Measurements from ENCODE around the gene SBF2. TPM values are rescaled to one million over a fixed set of nuclear protein-coding genes. Genes with fewer than 3 reads are reported as not detected.

The SBF2 gene
- total and polyA plus RNA-seq, 3 donors from 2014 or later, result 27.8 to 52.8 (median 48.7) TPM

DNA sequence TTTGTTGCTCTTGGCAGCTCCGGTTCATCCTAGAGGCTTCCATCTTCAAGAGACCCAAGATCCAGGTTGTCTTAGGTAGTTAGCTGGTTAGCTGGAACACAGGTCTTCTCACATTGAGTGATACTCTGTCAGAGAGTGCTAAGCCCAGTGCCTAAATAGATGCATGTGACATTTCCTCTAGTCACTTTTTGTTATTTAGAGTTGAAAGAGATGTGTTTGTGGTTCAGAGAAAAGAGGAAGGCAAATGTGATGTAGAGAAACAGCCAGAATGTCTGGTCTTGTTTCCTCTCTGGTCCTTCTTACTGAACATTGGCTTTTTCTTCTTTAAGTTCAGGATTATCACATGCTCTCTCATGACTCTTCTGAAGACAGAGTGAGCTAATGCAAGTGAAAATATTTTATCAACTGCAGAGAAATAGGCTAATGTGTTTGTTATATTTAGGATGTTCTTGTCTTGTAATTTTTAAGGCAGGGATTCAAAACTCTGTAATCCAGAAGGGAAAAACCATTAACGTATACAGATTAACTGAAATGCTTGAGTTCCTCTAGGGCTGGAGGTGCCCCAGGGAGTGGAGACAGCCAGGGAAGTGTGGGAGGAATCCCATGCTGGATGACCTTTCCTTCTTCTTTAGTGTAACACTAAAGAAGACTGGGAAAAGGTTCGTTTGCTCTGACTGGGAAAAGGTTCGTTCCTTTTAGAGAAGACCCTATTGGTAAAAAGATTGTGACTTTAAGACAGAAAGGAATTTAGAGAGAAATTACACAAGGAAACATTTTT lies 554.7 kb downstream of the SBF2 start:
- Histone ChIP-seq H3K27me3 (no peaks in the 10 kb centered on the region), H3K27ac (no peak overlapping the region), H3K4me3 (no peak overlapping the region), H3K4me1 (no peaks in the 10 kb centered on the region), H3K36me3 (ENCODE audit: low read depth, missing control alignments) (no peaks in the 10 kb centered on the region), H3K9me3 (no peaks in the 10 kb centered on the region)
- 59 to 64% methylated on average over 4 of the region's 4 CpGs for WGBS, 2 donors
- no peak for DNase-seq
- intact Hi-C loops (cut with DNase I; ENCODE audit: low total_unique reads), result no loop called here
- no peak for TF ChIP-seq CTCF (IDR thresholded peaks at IDR 0.05)
- TF ChIP-seq POLR2A (IDR thresholded peaks at IDR 0.05), result no peak

DNA sequence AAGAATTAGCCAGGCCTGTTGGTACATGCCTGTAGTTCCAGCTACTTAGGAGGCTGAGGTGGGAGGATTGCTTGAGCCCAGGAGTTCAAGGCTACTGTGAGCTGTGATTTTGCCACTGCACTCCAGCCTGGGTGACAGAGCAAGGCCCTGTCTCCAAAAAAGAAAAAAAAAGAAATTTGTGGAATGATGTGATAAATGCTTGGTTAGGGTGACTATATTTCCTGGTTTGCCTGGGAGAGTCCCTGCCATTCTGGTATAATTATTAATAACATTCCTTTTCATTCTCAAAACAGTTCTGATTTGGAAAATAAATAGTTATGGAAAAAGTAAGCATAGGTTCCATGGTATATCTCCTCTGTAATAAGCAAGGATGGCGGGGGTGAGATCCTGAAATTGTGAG lies 555.3 kb downstream of the SBF2 start:
- Histone ChIP-seq H3K27me3 (no peaks in the 10 kb centered on the region), H3K27ac (no peak overlapping the region), H3K9me3 (no peaks in the 10 kb centered on the region), H3K4me1 (no peaks in the 10 kb centered on the region), H3K4me3 (no peak overlapping the region), H3K36me3 (ENCODE audit: low read depth, missing control alignments) (no peaks in the 10 kb centered on the region)
- DNase-seq, result no peak
- no peak for TF ChIP-seq CTCF (IDR thresholded peaks at IDR 0.05)
- TF ChIP-seq POLR2A (IDR thresholded peaks at IDR 0.05), result no peak
- intact Hi-C loops (cut with DNase I; ENCODE audit: low total_unique reads), result no loop called here
- 83 to 94% methylated on average over 1 of the region's 1 CpG for WGBS, 2 donors

GRCh38 chr11:9738116-9738515 lies 555.9 kb downstream of the SBF2 start:
- no peaks in the 10 kb centered on the region for H3K27me3 ChIP-seq
- no peak overlapping the region for H3K27ac ChIP-seq
- TF ChIP-seq CTCF (IDR thresholded peaks at IDR 0.05) (no peak), POLR2A (IDR thresholded peaks at IDR 0.05) (no peak)
- 55 to 62% methylated on average over 3 of the region's 3 CpGs for WGBS, 2 donors
- H3K36me3 ChIP-seq (ENCODE audit: low read depth, missing control alignments), result no peaks in the 10 kb centered on the region
- DNase-seq, result no peak
- H3K4me3 ChIP-seq, result no peak overlapping the region
- no peaks in the 10 kb centered on the region for H3K4me1 ChIP-seq
- H3K9me3 ChIP-seq, result no peaks in the 10 kb centered on the region
- intact Hi-C loops (cut with DNase I; ENCODE audit: low total_unique reads), result no loop called here

DNA sequence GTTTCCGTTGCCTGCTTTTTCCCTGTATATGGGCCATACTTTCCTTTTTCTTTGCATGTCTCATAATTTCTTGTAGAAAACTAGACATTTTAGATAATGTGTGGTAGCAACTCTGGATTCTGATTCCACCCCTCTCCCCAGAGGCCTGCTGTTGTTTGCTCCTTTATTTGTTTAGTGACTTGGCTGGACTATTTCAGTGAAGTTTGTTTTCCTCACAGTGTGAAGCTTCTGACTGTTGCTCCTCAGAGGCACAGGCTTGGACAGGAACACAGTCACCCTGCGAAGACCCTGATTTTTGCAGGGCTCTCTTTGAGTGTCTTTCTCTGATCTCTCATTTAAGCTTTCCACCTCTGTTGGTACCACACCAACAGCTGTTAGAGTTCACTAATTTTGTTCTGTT lies 557.7 kb downstream of the SBF2 start:
- DNase-seq, result no peak
- WGBS, 2 donors, result 96 to 100% methylated on average over 2 of the region's 2 CpGs

More for the DNA sequence above, 557.7 kb downstream of the SBF2 start:
- no peak overlapping the region for H3K27ac ChIP-seq
- no peaks in the 10 kb centered on the region for H3K27me3 ChIP-seq
- no peaks in the 10 kb centered on the region for H3K9me3 ChIP-seq
- no peaks in the 10 kb centered on the region for H3K36me3 ChIP-seq (ENCODE audit: low read depth, missing control alignments)
- no peaks in the 10 kb centered on the region for H3K4me1 ChIP-seq
- intact Hi-C loops (cut with DNase I; ENCODE audit: low total_unique reads), result no loop called here
- TF ChIP-seq POLR2A (IDR thresholded peaks at IDR 0.05) (no peak), CTCF (IDR thresholded peaks at IDR 0.05) (no peak)
- no peak overlapping the region for H3K4me3 ChIP-seq
